Astrocyte (in vitro differentiated cells and primary cell): ENCODE results near the gene HNRNPUL1. TPM values are rescaled to one million over a fixed set of nuclear protein-coding genes. Genes with fewer than 3 reads are reported as not detected.
A peak's percentile ranks its signal among the peaks of the same experiment; 100 is the strongest.

ENCODE experiments used
- DNase-seq: peaks from one replicate; pipeline ENCODE4 v3.0.0-alpha.2; 2010; ENCODE audit warnings: low read depth
- FAIRE-seq: peaks from 2 replicates; lab custom pipeline; 2011; peaks lifted over from hg19 to GRCh38; lab: Jason Lieb, UNC
- H2AFZ ChIP-seq: 2 replicates; pipeline ENCODE4 v1.6.0; 2012; ENCODE audit warnings: low read depth, low read length, inconsistent platforms
- H3K27ac ChIP-seq: 2 replicates; pipeline ENCODE4 v1.5.1; 2011; ENCODE audit warnings: low read depth, low read length, inconsistent platforms
- H3K27me3 ChIP-seq: 2 replicates; pipeline ENCODE4 v1.6.0; 2011; ENCODE audit warnings: low read length, inconsistent platforms; ENCODE audit not compliant: insufficient read depth
- H3K36me3 ChIP-seq: 2 replicates; pipeline ENCODE4 v1.5.1; 2011; ENCODE audit warnings: low read length, inconsistent platforms; ENCODE audit not compliant: insufficient read depth
- H3K4me1 ChIP-seq: 2 replicates; pipeline ENCODE4 v1.5.1; 2011; ENCODE audit warnings: low read length, inconsistent platforms; ENCODE audit not compliant: insufficient read depth
- H3K4me2 ChIP-seq: 2 replicates; pipeline ENCODE4 v1.6.0; 2012; ENCODE audit warnings: low read length, inconsistent platforms
- H3K4me3 ChIP-seq: 2 replicates; pipeline ENCODE4 v1.5.1; 2011; ENCODE audit warnings: low read depth, mild to moderate bottlenecking, low read length, inconsistent platforms; ENCODE audit not compliant: insufficient read depth
- H3K79me2 ChIP-seq: 2 replicates; pipeline ENCODE4 v1.6.0; 2012; ENCODE audit warnings: mild to moderate bottlenecking, low read length, inconsistent platforms; ENCODE audit not compliant: insufficient read depth
- H3K9ac ChIP-seq: 2 replicates; pipeline ENCODE4 v1.6.0; 2012; ENCODE audit warnings: mild to moderate bottlenecking, low read length, inconsistent platforms
- H3K9me3 ChIP-seq: 2 replicates; pipeline ENCODE4 v1.5.1; 2012; ENCODE audit warnings: low read depth, mild to moderate bottlenecking, low read length, inconsistent platforms; ENCODE audit not compliant: insufficient read depth
- H4K20me1 ChIP-seq: 2 replicates; pipeline ENCODE4 v1.6.0; 2012; ENCODE audit warnings: low read length, inconsistent platforms; ENCODE audit not compliant: insufficient read depth
- H3K27ac Mint-ChIP-seq: one replicate; pipeline ENCODE4 v1.8.0; 2021; ENCODE audit warnings: mild to moderate bottlenecking, mixed read lengths; ENCODE audit not compliant: unreplicated experiment
- H3K27me3 Mint-ChIP-seq: one replicate; pipeline ENCODE4 v1.8.0; 2021; ENCODE audit warnings: low read depth, mixed read lengths; ENCODE audit not compliant: unreplicated experiment
- H3K36me3 Mint-ChIP-seq: one replicate; pipeline ENCODE4 v1.8.0; 2021; ENCODE audit warnings: low read depth, mixed read lengths; ENCODE audit not compliant: unreplicated experiment
- H3K4me1 Mint-ChIP-seq: one replicate; pipeline ENCODE4 v1.8.0; 2021; ENCODE audit warnings: low read depth, mixed read lengths; ENCODE audit not compliant: unreplicated experiment
- H3K4me3 Mint-ChIP-seq: one replicate; pipeline ENCODE4 v1.8.0; 2021; ENCODE audit warnings: mild to moderate bottlenecking, moderate library complexity, mixed read lengths; ENCODE audit not compliant: unreplicated experiment
- H3K9me3 Mint-ChIP-seq: one replicate; pipeline ENCODE4 v1.8.0; 2021; ENCODE audit warnings: mild to moderate bottlenecking, mixed read lengths; ENCODE audit not compliant: unreplicated experiment
- CTCF ChIP-seq: IDR thresholded peaks from 2 replicates; pipeline ENCODE4 v1.5.1; 2011; ENCODE audit warnings: low read depth, mild to moderate bottlenecking, inconsistent platforms, low read length, moderate library complexity; ENCODE audit not compliant: insufficient read depth
- EZH2 ChIP-seq: IDR thresholded peaks from 2 replicates; pipeline ENCODE4 v1.6.1; 2012; ENCODE audit warnings: mild to moderate bottlenecking, low read length, inconsistent platforms; ENCODE audit not compliant: insufficient read depth
- total RNA-seq: library from RNA; stranded (reverse); gene quantifications from 2 replicates; pipeline ENCODE4 v1.2.1, GENCODE V29; 2021

The HNRNPUL1 gene
- total RNA-seq, 1 donor from 2014 or later = 174 TPM

- Histone ChIP-seq H3K9ac (peak overlapping the region; percentile 34), H4K20me1 (peaks cover 26% of the 10 kb centered on the region)
Observed at GRCh38 chr19:41230067-41230857, 33.9 kb upstream of the HNRNPUL1 start.

GRCh38 chr19:41232686-41233085, 31.5 kb upstream of the HNRNPUL1 start:
- Mint-ChIP-seq H3K4me1 (peaks cover 3% of the 10 kb centered on the region), H3K4me3 (no peak overlapping the region), H3K27ac (no peak overlapping the region), H3K27me3 (no peaks in the 10 kb centered on the region), H3K9me3 (no peaks in the 10 kb centered on the region), H3K36me3 (peaks cover 16% of the 10 kb centered on the region)
- Histone ChIP-seq H3K4me2 (no peak overlapping the region), H3K27ac (no peak overlapping the region), H3K4me3 (no peak overlapping the region), H3K9me3 (no peaks in the 10 kb centered on the region), H3K9ac (no peak overlapping the region), H2AFZ (no peak overlapping the region), H3K27me3 (no peaks in the 10 kb centered on the region), H3K79me2 (peaks cover 43% of the 10 kb centered on the region), H3K4me1 (peaks cover 5% of the 10 kb centered on the region), H4K20me1 (peaks cover 30% of the 10 kb centered on the region), H3K36me3 (peaks cover 51% of the 10 kb centered on the region)
- DNase-seq = no peak
- TF ChIP-seq EZH2 (no peak), CTCF (no peak)
- no peak for FAIRE-seq

More at GRCh38 chr19:41230067-41230857, 33.9 kb upstream of the HNRNPUL1 start:
- Histone ChIP-seq H3K79me2 (peaks cover 44% of the 10 kb centered on the region), H3K9me3 (no peaks in the 10 kb centered on the region), H3K4me1 (peaks cover 20% of the 10 kb centered on the region), H3K4me2 (no peak overlapping the region), H3K4me3 (no peak overlapping the region), H3K27me3 (no peaks in the 10 kb centered on the region), H3K36me3 (peaks cover 36% of the 10 kb centered on the region), H3K27ac (no peak overlapping the region), H2AFZ (no peak overlapping the region)
- no peak for DNase-seq
- H3K36me3 Mint-ChIP-seq = peaks cover 24% of the 10 kb centered on the region
- FAIRE-seq = no peak
- no peaks in the 10 kb centered on the region for H3K9me3 Mint-ChIP-seq
- peaks cover 17% of the 10 kb centered on the region for H3K4me1 Mint-ChIP-seq
- H3K27me3 Mint-ChIP-seq = no peaks in the 10 kb centered on the region
- no peak overlapping the region for H3K4me3 Mint-ChIP-seq
- no peak overlapping the region for H3K27ac Mint-ChIP-seq
- TF ChIP-seq CTCF (no peak), EZH2 (no peak)

GRCh38 chr19:41233748-41234240, 30.4 kb upstream of the HNRNPUL1 start:
- Mint-ChIP-seq H3K27me3 (no peaks in the 10 kb centered on the region), H3K9me3 (no peaks in the 10 kb centered on the region), H3K36me3 (peaks cover 15% of the 10 kb centered on the region), H3K27ac (no peak overlapping the region), H3K4me3 (no peak overlapping the region), H3K4me1 (no peaks in the 10 kb centered on the region)
- peaks cover 30% of the 10 kb centered on the region for H4K20me1 ChIP-seq
- H3K4me1 ChIP-seq = peaks cover 5% of the 10 kb centered on the region
- H3K9ac ChIP-seq = no peak overlapping the region
- FAIRE-seq (no peak), DNase-seq (no peak)
- TF ChIP-seq EZH2 (no peak), CTCF (no peak)
- H3K27me3 ChIP-seq = no peaks in the 10 kb centered on the region
- H2AFZ ChIP-seq = no peak overlapping the region
- no peaks in the 10 kb centered on the region for H3K9me3 ChIP-seq
- no peak overlapping the region for H3K4me3 ChIP-seq
- H3K79me2 ChIP-seq = peaks cover 40% of the 10 kb centered on the region
- H3K36me3 ChIP-seq = peaks cover 58% of the 10 kb centered on the region
- H3K4me2 ChIP-seq = no peak overlapping the region
- H3K27ac ChIP-seq = no peak overlapping the region
